ENCODE data around the gene BRD1. TPM values are rescaled to one million over a fixed set of nuclear protein-coding genes. Genes with fewer than 3 reads are reported as not detected.
"Not testable (repeated sequence)": the region's sequence is repeated elsewhere in the genome, so short reads cannot be mapped to it uniquely, and the experiment has no call there.

Gene BRD1
- polyA plus RNA-seq, 1 experiment = 4.6 TPM

- Histone ChIP-seq H3K27ac (ENCODE audit: low read depth, low read length) (no peak overlapping the region), H3K4me3 (ENCODE audit: low read depth, low read length) (no peak overlapping the region), H3K9me3 (ENCODE audit: control insufficient read depth, insufficient read depth, low read length) (peaks cover 38% of the 10 kb centered on the region), H3K27me3 (ENCODE audit: control insufficient read depth, insufficient read depth, low read length) (no peaks in the 10 kb centered on the region)
- no peak for TF ChIP-seq CTCF (IDR thresholded peaks at IDR 0.05; ENCODE audit: low read depth, low read length)
- no peak for DNase-seq (ENCODE audit: low read depth, low spot score)
- POLR2A ChIA-PET = no interaction called here
- CTCF ChIA-PET = no interaction called here
Observed at GRCh38 chr22:49765091-49765771, 62.4 kb downstream of the BRD1 start.

GRCh38 chr22:49764127-49764581 lies 63.5 kb downstream of the BRD1 start:
- ChIA-PET CTCF (no interaction called here), POLR2A (no interaction called here)
- Histone ChIP-seq H3K27me3 (ENCODE audit: control insufficient read depth, insufficient read depth, low read length) (no peaks in the 10 kb centered on the region), H3K27ac (ENCODE audit: low read depth, low read length) (no peak overlapping the region), H3K9me3 (ENCODE audit: control insufficient read depth, insufficient read depth, low read length) (peaks cover 38% of the 10 kb centered on the region), H3K4me3 (ENCODE audit: low read depth, low read length) (no peak overlapping the region)
- TF ChIP-seq CTCF (IDR thresholded peaks at IDR 0.05; ENCODE audit: low read depth, low read length) = no peak
- no peak for DNase-seq (ENCODE audit: low read depth, low spot score)

- Histone ChIP-seq H3K27ac (ENCODE audit: low read depth, low read length) (no peak overlapping the region), H3K4me3 (ENCODE audit: low read depth, low read length) (no peak overlapping the region), H3K9me3 (ENCODE audit: control insufficient read depth, insufficient read depth, low read length) (peaks cover 38% of the 10 kb centered on the region), H3K27me3 (ENCODE audit: control insufficient read depth, insufficient read depth, low read length) (no peaks in the 10 kb centered on the region)
- no peak for TF ChIP-seq CTCF (IDR thresholded peaks at IDR 0.05; ENCODE audit: low read depth, low read length)
- POLR2A ChIA-PET = no interaction called here
- CTCF ChIA-PET = no interaction called here
- no peak for DNase-seq (ENCODE audit: low read depth, low spot score)
Observed at GRCh38 chr22:49763696-49764095, 64.0 kb downstream of the BRD1 start.

GRCh38 chr22:49763138-49763537 lies 64.5 kb downstream of the BRD1 start:
- H3K27ac ChIP-seq (ENCODE audit: low read depth, low read length) = no peak overlapping the region
- H3K27me3 ChIP-seq (ENCODE audit: control insufficient read depth, insufficient read depth, low read length) = peaks cover 3% of the 10 kb centered on the region
- no peak overlapping the region for H3K4me3 ChIP-seq (ENCODE audit: low read depth, low read length)
- CTCF ChIA-PET = no interaction called here
- DNase-seq (ENCODE audit: low read depth, low spot score) = no peak
- peaks cover 36% of the 10 kb centered on the region for H3K9me3 ChIP-seq (ENCODE audit: control insufficient read depth, insufficient read depth, low read length)
- POLR2A ChIA-PET = no interaction called here
- no peak for TF ChIP-seq CTCF (IDR thresholded peaks at IDR 0.05; ENCODE audit: low read depth, low read length)

- H3K27me3 ChIP-seq (ENCODE audit: control insufficient read depth, insufficient read depth, low read length); POLR2A ChIA-PET; H3K4me3 ChIP-seq (ENCODE audit: low read depth, low read length); H3K27ac ChIP-seq (ENCODE audit: low read depth, low read length); CTCF ChIA-PET; DNase-seq (ENCODE audit: low read depth, low spot score): not testable (repeated sequence)
- peaks cover 34% of the 10 kb centered on the region for H3K9me3 ChIP-seq (ENCODE audit: control insufficient read depth, insufficient read depth, low read length)
Observed at GRCh38 chr22:49762571-49762970, 65.1 kb downstream of the BRD1 start.
